GM20000 (cell line): Measurements from ENCODE around the gene JAZF1.

ENCODE experiments used
- DNase-seq: peaks from one replicate; pipeline ENCODE4 v3.0.0; 2012; ENCODE audit warnings: low spot score
- TF ChIP-seq, protein P1 (sequence below): IDR thresholded peaks from 2 replicates; pipeline ENCODE4 v1.5.1; 2012; ENCODE audit warnings: mild to moderate bottlenecking, control low read depth; ENCODE audit errors: extremely low read depth, missing control alignments

Gene JAZF1

GRCh38 chr7:28061824-28062196 is 118.8 kb downstream of the JAZF1 start:
- DNase-seq: no peak

GRCh38 chr7:28060371-28060950 is 120.1 kb downstream of the JAZF1 start:
- no peak for DNase-seq
- TF ChIP-seq, protein P1, sequence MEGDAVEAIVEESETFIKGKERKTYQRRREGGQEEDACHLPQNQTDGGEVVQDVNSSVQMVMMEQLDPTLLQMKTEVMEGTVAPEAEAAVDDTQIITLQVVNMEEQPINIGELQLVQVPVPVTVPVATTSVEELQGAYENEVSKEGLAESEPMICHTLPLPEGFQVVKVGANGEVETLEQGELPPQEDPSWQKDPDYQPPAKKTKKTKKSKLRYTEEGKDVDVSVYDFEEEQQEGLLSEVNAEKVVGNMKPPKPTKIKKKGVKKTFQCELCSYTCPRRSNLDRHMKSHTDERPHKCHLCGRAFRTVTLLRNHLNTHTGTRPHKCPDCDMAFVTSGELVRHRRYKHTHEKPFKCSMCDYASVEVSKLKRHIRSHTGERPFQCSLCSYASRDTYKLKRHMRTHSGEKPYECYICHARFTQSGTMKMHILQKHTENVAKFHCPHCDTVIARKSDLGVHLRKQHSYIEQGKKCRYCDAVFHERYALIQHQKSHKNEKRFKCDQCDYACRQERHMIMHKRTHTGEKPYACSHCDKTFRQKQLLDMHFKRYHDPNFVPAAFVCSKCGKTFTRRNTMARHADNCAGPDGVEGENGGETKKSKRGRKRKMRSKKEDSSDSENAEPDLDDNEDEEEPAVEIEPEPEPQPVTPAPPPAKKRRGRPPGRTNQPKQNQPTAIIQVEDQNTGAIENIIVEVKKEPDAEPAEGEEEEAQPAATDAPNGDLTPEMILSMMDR: no peak

More at GRCh38 chr7:28061824-28062196, 118.8 kb downstream of the JAZF1 start:
- TF ChIP-seq, protein P1: no peak

- TF ChIP-seq, protein P1: no peak
- DNase-seq: no peak
Measured at GRCh38 chr7:28055161-28055544, 125.4 kb downstream of the JAZF1 start.

- DNase-seq: no peak
- TF ChIP-seq, protein P1: no peak
Measured at GRCh38 chr7:28054531-28055160, 125.9 kb downstream of the JAZF1 start.

- TF ChIP-seq, protein P1: no peak
- DNase-seq: no peak
Measured at GRCh38 chr7:28052933-28053332, 127.7 kb downstream of the JAZF1 start.

GRCh38 chr7:28048694-28049093 is 131.9 kb downstream of the JAZF1 start:
- TF ChIP-seq, protein P1: no peak
- no peak for DNase-seq

DNA sequence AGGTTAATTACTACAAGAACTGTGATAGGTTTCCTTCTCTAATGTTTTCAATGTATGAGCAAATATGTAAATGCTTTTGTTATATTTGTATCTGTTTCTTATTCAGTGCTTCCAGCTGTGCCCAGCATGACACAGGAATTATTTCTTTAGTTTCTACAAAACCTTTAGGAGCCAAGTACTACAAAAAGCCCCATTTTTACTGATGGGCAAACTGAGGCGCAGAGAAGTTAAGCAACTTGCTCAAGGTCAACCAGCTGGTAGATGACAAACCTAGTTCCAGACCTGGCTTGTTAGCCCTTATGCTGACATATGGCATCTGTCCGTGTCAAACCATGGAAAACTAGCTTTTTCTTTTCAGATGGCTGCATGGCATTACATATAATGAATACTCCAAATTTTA is 134.6 kb downstream of the JAZF1 start:
- DNase-seq: no peak

More for the DNA sequence above, 134.6 kb downstream of the JAZF1 start:
- TF ChIP-seq, protein P1: no peak
